Right hindlimb (tissue), 1 donor: Measurements from ENCODE around the gene KRTAP10-4.
"Not testable (repeated sequence)": the region's sequence is repeated elsewhere in the genome, so short reads cannot be mapped to it uniquely, and the experiment has no call there.

Experiments used
- DNase-seq: peaks from one replicate; pipeline ENCODE4 v3.0.0-alpha.2; 2018

KRTAP10-4 gene

GRCh38 chr21:44601596-44602462 is 28.3 kb downstream of the KRTAP10-4 start:
- no peak for DNase-seq

GRCh38 chr21:44602463-44602850 is 28.9 kb downstream of the KRTAP10-4 start:
- no peak for DNase-seq

DNA sequence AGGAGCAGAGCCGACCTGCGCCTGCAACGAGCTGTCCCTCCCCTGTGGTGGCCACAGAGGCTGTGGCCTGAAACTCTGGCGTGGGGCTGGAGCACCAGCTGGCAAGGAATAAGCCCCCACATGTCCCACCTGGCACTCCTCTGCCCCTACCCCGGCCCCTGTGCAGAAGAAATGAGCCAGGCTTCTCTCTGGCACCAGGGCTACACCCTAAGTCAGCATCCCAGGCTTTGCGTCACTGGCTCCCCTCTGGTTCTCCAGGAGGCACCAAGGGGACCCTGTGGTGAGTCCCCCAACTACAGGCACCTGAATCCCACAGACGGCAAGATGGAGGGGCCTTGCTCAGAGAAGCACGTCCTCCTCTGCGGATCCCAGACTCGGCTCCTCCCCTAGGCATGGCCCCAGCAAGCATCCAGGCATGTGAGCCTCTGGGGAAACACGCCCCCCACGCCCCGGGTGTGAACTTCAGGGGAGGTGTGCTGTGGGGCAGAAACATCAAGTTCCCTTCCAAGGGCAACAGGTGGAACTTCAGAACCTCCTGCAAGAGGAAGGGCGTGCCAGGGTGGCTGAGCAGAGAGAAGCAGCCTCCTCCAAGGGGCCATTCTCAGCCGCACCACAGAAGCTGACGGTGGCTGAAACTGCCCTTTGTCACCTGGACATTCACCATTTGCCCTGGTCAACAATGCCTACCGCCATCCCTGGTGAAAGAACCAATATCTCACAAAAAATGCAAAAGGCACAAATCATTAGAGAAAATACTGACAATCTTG is 29.8 kb downstream of the KRTAP10-4 start:
- no peak for DNase-seq

DNA sequence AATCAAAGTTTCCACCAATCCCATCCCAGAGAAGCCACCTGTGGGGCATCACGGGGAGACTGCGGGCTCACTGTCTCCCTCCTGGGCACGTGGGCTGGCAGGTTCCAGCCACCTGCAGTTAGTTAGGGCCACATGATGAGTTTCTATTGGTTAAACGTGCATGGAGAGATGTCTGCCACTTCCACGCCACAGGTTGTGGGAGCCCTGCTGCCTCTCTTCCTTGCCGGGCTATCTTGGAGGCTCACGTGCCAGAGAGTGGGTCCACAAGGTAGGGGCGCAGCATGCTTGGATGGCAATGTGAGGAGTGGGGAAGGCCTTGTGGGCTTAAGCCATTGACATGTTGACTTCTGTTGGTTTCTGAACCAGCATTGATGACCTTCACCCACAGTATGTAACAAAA is 30.4 kb downstream of the KRTAP10-4 start:
- no peak for DNase-seq

GRCh38 chr21:44606495-44606894 is 33.0 kb downstream of the KRTAP10-4 start:
- no peak for DNase-seq

DNA sequence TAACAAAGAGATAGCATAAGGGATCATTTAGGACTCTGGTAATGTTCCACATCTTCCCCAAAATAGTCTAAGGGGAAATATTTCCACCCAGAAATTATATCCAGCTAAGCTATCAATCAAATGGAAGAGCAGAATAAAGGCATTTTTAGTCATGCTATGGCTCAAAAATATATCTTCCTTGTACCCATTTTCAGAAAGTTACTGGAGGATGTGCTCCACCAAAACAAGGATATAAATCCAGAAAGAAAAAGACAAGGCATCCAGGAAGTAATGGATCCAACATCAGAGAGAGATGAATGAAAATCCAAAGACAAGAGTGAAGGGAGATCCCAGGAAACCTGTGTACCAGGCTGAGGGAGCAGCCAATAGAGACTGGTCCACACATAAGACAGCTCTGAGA is 35.7 kb downstream of the KRTAP10-4 start:
- DNase-seq: no peak

DNA sequence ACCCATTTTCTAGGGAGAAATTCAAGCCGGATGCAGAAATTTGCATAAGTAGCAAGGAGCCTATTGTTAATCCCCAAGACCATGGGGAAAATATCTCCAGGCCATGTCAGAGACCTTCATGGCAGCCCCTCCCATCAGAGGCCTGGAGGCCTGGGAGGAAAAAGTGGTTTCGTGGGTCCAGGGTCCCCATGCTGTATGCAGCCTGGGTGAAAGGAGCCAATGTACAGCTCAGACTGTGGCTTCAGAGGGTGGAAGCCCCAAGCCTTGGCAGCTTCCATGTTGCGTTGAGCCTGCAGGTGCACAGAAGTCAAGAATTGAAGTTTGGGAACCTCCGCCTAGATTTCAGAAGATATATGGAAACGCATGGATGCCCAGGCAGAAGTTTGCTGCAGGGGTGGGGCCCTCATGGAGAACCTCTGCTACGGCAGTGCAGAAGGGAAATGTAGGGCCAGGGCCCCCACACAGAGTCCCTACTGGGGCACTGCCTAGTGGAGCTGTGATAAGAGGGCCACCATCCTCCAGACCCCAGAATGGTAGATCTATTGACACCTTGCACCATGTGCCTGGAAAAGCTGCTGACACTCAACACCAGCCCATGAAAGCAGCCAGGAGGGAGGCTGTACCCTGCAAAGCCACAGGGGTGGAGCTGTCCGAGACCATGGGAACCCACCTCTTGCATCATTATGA is 36.8 kb downstream of the KRTAP10-4 start:
- DNase-seq: not testable (repeated sequence)

- no peak for DNase-seq
These were observed 38.0 kb downstream of the KRTAP10-4 start for GRCh38 chr21:44611551-44611950.

DNA sequence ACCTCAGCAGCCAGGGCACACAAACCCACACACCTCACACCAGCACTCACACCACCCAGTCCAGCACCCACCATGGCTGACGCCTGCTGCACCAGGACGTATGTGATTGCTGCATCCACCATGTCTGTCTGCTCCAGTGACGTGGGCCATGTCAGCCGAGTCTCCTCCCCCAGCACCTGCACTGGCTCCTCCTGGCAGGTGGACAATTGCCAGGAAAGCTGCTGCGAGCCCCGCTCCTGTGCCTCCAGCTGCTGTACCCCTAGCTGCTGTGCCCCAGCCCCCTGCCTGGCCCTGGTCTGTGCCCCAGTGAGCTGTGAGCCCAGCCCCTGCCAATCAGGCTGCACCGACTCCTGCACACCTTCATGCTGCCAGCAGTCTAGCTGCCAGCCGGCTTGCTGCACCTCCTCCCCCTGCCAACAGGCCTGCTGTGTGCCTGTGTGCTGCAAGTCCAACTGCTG is 38.5 kb downstream of the KRTAP10-4 start, which contains the start of gene KRTAP10-8:
KRTAP10-8 (plus strand) TSS at position 51 of the 458 bp plus-strand sequence; CDS start at position 73, 22 bp downstream.
- no peak for DNase-seq

GRCh38 chr21:44612669-44613229 is 39.2 kb downstream of the KRTAP10-4 start:
- no peak for DNase-seq

DNA sequence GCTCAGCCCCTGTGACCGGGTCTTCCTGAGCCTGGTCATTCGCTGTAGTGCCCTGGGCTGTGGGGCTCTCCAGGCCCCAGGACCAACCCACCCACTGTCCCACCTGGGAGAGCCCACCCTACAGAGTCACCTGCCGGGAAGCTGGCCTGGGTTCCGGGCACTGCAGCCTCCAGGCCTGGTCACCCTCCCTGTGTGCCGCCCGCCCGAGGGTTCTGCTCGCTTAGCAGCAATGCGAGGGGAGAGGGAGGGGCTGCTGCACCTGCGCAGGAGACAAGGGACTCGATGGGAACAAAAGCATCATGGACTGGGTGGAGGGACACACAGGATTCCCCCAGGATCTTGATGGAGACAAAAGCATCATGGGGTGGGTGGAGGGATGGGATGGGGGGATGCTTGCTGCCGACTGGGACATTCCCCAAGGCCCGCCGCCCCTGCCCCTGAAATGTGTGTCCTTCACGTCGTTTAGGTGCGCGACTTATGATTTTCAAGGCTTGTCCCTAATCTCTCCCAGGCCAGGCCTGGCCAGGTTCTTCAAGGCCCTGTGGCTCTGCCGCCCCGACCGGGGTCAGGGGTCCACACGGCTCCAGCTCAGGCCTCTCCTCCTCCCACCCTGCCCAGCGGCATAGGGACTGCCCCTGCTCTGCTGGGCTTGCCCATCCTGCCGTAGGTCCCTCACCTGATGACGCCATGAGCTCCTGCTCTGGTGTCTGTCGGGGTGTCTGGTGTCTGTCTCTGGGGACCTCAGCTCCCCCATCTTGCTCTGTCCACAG is 40.0 kb downstream of the KRTAP10-4 start:
- no peak for DNase-seq

DNA sequence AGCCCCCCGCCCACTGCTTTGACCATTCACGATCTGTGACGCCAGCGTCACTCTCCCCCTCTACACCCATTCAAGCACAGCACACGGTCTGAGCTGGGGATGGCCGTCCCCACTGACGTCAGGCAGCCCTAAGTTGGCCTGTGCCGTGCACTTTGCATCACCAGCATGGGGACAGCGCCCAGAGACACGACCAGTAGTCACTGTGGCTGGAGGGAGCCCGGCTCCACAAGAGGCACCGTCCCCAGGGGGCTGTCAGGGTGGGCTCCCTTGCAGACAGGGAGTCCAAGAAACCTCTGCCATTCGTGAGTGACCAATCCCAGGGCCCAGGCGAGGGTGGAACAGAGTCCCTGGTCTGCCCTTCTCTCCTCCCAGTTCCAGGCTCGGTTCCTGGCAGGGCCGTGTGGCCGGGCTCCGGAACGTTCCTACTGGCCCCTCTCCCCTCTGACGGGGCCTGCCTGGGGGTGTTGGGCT is 40.7 kb downstream of the KRTAP10-4 start:
- no peak for DNase-seq

- DNase-seq: no peak
These were observed 41.4 kb downstream of the KRTAP10-4 start for GRCh38 chr21:44614961-44615391.

DNA sequence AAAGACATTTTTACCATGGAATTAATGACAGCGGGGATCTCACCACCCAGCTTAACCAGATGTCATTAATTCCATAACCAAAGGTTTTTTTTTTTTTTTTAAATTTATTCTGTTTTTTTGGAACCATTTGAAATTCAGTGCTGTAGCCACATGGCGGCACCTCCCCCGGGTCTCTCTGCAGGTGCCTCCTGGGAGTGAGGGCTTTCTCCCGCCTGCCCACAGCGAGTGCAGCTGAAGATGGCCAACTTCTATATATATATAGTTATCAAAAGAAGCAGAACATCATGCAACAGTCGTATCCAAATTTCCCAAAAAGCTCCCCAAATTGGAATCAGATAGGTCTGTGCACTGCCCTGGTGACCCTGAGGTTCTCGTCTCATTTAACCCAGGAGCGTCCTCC is 41.9 kb downstream of the KRTAP10-4 start:
- no peak for DNase-seq

DNA sequence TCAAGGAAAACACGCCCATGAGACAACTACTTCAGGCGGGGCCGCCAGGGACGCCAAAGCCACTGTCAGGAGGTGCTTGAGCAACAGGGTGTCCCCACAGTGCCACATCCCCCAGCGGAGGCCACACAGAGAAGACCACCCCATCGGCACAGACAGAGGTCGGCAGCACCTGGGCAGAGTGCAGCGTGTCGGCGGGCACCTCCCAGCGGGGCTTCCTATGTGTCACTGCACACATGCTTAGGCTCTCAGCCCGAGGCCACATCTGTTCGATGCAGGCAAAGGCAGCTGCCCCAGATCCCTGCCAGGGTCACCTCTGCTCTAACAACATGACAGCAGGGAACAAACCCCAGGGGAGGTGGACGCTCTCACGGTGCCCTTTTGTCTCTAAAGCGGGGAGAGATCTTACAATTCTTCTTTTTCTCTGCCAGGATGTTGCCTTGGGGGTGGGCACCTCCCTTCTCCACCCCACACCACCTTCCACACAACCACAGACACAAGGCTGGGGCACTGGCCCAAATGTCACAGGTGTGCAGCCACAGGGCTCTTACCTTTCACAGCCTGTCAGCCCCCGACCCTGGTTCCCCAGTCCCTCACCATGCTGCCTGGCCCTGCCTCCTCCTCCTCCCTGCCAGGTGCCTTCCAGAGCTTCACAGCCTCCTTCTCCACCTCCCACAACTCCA is 42.5 kb downstream of the KRTAP10-4 start:
- no peak for DNase-seq

DNA sequence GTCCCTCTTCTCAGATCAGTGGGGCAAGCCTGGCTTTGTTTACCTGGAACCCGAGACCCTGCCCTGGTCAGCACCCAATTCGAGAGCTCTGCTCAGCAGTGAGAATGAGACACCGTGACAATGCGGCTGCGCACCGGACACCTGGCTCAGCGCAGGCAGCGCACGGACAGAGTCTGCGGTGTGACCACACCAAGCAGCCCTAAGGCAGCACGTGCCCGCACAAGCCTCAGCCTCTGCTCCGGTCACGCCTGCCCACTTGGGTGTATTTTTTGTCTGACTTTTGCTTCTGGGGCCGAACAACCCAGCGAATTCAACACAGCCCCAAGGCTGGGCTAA is 43.0 kb downstream of the KRTAP10-4 start:
- DNase-seq: no peak

DNA sequence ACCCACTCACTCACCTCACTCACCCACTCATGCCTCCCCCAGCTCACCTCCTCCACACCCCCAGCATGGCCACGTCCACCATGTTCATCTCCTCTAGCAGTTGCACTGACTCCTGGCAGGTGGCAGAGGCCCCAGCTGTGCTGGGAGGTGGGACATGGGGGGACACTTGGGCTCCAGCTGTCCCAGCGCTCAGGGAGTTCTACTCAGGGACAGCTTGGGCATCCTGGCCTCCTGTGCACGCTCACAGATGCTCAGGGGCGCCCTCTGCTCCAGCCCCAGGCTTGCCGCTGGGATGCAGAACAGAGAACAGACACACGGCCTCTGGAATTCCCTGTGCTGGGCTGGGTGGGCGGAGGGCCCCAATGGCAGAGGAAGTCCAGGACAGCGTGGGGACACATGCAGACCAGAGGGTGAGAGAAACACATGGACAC is 43.6 kb downstream of the KRTAP10-4 start:
- no peak for DNase-seq

DNA sequence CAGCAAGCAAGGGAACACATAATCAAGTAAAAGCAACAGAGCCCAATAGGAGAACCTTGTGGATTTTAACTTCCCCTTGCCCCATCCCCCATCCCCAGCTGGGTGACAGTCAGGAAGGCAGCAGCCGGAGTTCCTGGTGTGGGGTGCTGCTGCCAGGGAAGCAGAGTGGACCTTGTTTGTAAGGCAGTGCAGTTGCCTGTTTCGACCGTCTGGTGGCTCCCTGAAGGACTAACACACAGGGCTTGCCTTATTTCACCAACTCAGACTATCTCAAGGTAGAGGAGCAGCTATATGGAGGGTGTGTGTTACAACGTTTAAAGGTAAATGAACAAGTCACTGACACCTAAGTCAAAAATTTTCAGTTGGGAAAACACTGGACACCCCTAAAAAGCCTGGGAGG is 45.0 kb downstream of the KRTAP10-4 start:
- DNase-seq: no peak

DNA sequence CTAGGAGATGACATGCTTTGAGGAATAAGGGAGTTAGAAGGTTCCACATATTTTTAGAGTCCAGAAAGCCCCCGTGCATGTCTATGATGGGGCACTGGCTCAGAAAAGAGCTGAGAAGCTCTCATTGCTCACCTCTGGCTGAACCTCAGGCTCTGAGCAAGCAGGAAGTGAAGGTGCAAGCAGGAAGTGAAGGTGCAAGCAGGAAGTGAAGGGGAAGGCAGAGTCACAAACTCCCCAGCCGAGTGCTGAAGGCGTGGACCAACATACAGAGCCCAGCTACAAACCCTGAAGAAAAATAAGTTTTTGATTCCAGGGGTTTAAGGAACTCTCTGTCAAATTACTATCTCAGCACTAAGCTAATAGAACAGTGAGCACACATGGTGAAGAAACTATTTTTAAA is 45.4 kb downstream of the KRTAP10-4 start:
- no peak for DNase-seq

DNA sequence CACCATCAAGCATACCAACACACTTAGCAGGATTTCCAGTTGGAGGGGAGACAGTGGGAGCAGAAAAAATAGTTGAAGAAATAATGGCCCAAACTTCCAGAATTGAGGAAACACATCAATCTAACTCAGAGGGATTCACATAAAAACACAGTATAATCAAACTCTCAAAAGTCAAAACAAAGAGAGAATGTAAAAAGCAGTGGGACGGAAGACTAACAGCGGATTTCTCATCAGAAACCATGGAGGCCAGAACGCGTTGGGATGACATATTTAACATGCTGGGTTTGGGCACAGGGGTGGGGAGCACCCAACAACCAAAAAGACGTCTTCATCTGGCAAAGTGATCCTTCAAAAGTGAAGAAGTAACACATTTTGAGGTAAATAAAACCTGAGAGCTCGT is 46.4 kb downstream of the KRTAP10-4 start:
- DNase-seq: no peak

GRCh38 chr21:44623575-44623974 is 50.0 kb downstream of the KRTAP10-4 start:
- no peak for DNase-seq
